ENCODE measurements around the gene LIPA. TPM values are rescaled to one million over a fixed set of nuclear protein-coding genes. Genes with fewer than 3 reads are reported as not detected.

LIPA gene
- total RNA-seq, 1 experiment from 2014 or later = 47.3 TPM

DNA sequence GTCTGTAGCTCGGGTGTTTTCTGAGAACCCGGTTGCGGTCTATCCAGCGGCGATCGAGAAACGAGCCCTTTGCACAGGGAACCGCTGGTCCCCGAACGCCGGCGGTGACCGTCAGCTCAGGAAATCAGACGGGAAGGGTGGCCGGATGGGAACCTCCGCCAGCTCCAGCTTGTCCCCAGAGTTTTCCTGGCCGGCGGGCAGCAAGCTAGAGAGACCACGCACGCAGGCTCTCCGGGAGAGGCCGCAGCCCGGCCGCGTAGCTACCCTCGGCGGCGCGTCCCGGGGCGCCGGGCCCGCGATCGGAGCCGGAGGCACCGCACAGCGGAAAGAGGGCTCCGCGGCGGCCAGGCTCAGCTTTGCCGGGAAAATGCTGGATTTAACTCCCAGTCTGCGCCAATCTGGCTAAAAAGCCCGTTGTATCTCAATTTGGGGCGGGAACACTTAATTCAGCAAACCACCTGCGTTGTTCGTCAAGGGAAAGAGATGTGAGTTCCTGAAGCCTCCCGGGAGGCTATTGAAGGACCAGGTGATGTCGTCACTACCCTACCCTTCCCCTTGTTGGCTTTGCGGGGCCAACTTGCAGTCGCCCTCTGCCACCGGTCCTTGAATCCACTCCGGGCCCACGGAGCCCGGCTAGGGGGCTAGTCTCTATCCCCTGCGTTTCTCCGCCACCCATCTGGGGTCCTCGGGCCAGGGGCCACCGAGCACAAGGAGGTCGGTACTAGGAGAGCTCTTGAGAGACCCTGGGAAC is 43.6 kb downstream of the LIPA start:
- Mint-ChIP-seq H3K4me3 (peak overlapping the region; percentile 74), H3K4me1 (peaks cover 20% of the 10 kb centered on the region), H3K27ac (no peak overlapping the region), H3K27me3 (ENCODE audit: low read depth) (peaks cover 4% of the 10 kb centered on the region; the same call in 1 of the 2 replicates), H3K36me3 (no peaks in the 10 kb centered on the region), H3K9me3 (no peaks in the 10 kb centered on the region)
- peak; percentile 54 for ATAC-seq
- POLR2A ChIA-PET = interaction anchor here (0.6 to 1.1 kb wide), 4 partner anchors 9 to 436 kb away, joined by 3 to 10 read pairs (median 3); partner anchors contain the start of gene FAS
- CTCF ChIA-PET = interaction anchor here (0.8 to 3.2 kb wide), 15 partner anchors 8 to 480 kb away, joined by 3 to 41 read pairs (median 6); partner anchors contain the start of genes FAS, LIPA and STAMBPL1
- TF ChIP-seq ZNF671 (CRISPR knock-in tag; IDR thresholded peaks at IDR 0.05) (no peak), ZNF219 (CRISPR knock-in tag; IDR thresholded peaks at IDR 0.05; ENCODE audit: borderline replicate concordance) (no peak), CREB1 (CRISPR knock-in tag; IDR thresholded peaks at IDR 0.05) (no peak), ZBTB21 (CRISPR knock-in tag; IDR thresholded peaks at IDR 0.05; ENCODE audit: borderline replicate concordance) (no peak), FOXP1 (CRISPR knock-in tag; IDR thresholded peaks at IDR 0.05; ENCODE audit: borderline replicate concordance) (peak; percentile 17; the same call in 1 of the 2 replicates), HMGA2 (CRISPR knock-in tag; IDR thresholded peaks at IDR 0.05) (no peak), MYBL2 (CRISPR knock-in tag; IDR thresholded peaks at IDR 0.05) (0 out of 2 replicates have a peak, but pooled peaks have one; percentile 28), EMX1 (CRISPR knock-in tag; IDR thresholded peaks at IDR 0.05) (no peak), JUN (CRISPR knock-in tag; IDR thresholded peaks at IDR 0.05) (0 out of 2 replicates have a peak, but pooled peaks have one; percentile 46), SMAD3 (CRISPR knock-in tag; IDR thresholded peaks at IDR 0.05; ENCODE audit: borderline replicate concordance) (0 out of 2 replicates have a peak, but pooled peaks have one; percentile 12)
- TF ChIP-seq, protein P1, sequence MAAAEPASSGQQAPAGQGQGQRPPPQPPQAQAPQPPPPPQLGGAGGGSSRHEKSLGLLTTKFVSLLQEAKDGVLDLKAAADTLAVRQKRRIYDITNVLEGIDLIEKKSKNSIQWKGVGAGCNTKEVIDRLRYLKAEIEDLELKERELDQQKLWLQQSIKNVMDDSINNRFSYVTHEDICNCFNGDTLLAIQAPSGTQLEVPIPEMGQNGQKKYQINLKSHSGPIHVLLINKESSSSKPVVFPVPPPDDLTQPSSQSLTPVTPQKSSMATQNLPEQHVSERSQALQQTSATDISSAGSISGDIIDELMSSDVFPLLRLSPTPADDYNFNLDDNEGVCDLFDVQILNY (CRISPR knock-in tag; IDR thresholded peaks at IDR 0.05) = peak; percentile 34; the same call in 1 of the 2 replicates
- TF ChIP-seq, protein P2, sequence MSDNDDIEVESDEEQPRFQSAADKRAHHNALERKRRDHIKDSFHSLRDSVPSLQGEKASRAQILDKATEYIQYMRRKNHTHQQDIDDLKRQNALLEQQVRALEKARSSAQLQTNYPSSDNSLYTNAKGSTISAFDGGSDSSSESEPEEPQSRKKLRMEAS (CRISPR knock-in tag; IDR thresholded peaks at IDR 0.05) = peak; percentile 40
- TF ChIP-seq, protein P3, sequence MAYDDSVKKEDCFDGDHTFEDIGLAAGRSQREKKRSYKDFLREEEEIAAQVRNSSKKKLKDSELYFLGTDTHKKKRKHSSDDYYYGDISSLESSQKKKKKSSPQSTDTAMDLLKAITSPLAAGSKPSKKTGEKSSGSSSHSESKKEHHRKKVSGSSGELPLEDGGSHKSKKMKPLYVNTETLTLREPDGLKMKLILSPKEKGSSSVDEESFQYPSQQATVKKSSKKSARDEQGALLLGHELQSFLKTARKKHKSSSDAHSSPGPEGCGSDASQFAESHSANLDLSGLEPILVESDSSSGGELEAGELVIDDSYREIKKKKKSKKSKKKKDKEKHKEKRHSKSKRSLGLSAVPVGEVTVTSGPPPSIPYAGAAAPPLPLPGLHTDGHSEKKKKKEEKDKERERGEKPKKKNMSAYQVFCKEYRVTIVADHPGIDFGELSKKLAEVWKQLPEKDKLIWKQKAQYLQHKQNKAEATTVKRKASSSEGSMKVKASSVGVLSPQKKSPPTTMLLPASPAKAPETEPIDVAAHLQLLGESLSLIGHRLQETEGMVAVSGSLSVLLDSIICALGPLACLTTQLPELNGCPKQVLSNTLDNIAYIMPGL (CRISPR knock-in tag; IDR thresholded peaks at IDR 0.05) = peak; percentile 73; the same call in 1 of the 2 replicates
- TF ChIP-seq, protein P4, sequence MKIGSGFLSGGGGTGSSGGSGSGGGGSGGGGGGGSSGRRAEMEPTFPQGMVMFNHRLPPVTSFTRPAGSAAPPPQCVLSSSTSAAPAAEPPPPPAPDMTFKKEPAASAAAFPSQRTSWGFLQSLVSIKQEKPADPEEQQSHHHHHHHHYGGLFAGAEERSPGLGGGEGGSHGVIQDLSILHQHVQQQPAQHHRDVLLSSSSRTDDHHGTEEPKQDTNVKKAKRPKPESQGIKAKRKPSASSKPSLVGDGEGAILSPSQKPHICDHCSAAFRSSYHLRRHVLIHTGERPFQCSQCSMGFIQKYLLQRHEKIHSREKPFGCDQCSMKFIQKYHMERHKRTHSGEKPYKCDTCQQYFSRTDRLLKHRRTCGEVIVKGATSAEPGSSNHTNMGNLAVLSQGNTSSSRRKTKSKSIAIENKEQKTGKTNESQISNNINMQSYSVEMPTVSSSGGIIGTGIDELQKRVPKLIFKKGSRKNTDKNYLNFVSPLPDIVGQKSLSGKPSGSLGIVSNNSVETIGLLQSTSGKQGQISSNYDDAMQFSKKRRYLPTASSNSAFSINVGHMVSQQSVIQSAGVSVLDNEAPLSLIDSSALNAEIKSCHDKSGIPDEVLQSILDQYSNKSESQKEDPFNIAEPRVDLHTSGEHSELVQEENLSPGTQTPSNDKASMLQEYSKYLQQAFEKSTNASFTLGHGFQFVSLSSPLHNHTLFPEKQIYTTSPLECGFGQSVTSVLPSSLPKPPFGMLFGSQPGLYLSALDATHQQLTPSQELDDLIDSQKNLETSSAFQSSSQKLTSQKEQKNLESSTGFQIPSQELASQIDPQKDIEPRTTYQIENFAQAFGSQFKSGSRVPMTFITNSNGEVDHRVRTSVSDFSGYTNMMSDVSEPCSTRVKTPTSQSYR (CRISPR knock-in tag; IDR thresholded peaks at IDR 0.05) = no peak
- peak; percentile 49 for DNase-seq (ENCODE audit: low spot score)

DNA sequence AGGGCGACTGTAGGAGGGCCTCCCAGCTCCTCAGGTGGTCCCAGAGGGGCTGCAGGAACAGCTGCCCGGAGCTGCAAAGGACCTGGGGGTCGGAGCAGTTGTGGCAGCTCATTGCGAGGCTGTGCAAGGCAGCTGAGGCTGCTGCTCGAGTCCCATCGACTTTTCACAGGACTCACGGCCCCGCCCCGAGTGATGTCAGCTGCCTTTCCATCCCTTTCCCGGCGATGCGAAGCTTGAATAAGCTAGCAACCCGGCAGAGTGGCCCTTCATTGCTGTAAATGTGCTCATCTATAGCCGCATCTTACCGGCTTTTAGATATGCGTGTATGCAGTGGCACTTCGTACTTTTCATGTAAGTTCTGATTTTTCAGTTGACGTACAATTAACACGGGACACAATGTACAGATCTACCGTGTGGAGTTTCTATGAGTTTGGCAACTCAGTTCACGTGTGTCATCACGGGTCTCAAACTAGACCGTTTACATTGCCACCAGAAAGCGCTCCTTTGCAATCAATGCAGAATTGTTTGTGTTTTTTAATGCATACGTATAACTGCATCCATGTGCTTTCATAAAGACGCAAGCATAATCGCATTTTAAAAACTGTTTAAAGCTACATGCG is 44.3 kb downstream of the LIPA start, which contains the start of gene CH25H:
CH25H (minus strand) TSS at position 137 of the 620 bp plus-strand sequence; CDS start at position 112, 25 bp downstream.
- ATAC-seq (peak; percentile 66), DNase-seq (ENCODE audit: low spot score) (peak; percentile 62)
- Mint-ChIP-seq H3K27ac (no peak within 1 kb of the TSS), H3K27me3 (ENCODE audit: low read depth) (peaks cover 4% of the 10 kb centered on the region; the same call in 1 of the 2 replicates), H3K4me1 (peaks cover 20% of the 10 kb centered on the region), H3K36me3 (no peaks in the 10 kb centered on the region), H3K9me3 (no peaks in the 10 kb centered on the region), H3K4me3 (peak within 1 kb of the TSS; percentile 74)
- CTCF ChIA-PET = interaction anchor here (0.8 to 3.2 kb wide), 16 partner anchors 8 to 479 kb away, joined by 3 to 41 read pairs (median 5); partner anchors contain the start of genes FAS, LIPA and STAMBPL1
- POLR2A ChIA-PET = interaction anchor here (0.9 to 1.1 kb wide), 2 partner anchors 217 to 436 kb away, joined by 3 read pairs; partner anchors contain the start of gene FAS
- TF ChIP-seq ZBTB21 (CRISPR knock-in tag; IDR thresholded peaks at IDR 0.05; ENCODE audit: borderline replicate concordance) = no peak
- TF ChIP-seq SP1 (CRISPR knock-in tag; conservative IDR thresholded peaks at IDR 0.05) = no peak
- no peak for TF ChIP-seq OVOL2 (CRISPR knock-in tag; IDR thresholded peaks at IDR 0.05; ENCODE audit: borderline replicate concordance)
- TF ChIP-seq, protein P5, sequence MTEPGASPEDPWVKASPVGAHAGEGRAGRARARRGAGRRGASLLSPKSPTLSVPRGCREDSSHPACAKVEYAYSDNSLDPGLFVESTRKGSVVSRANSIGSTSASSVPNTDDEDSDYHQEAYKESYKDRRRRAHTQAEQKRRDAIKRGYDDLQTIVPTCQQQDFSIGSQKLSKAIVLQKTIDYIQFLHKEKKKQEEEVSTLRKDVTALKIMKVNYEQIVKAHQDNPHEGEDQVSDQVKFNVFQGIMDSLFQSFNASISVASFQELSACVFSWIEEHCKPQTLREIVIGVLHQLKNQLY (CRISPR knock-in tag; IDR thresholded peaks at IDR 0.05) = no peak
- peak; percentile 26; the same call in 1 of the 2 replicates for TF ChIP-seq KAT7 (CRISPR knock-in tag; IDR thresholded peaks at IDR 0.05; ENCODE audit: borderline replicate concordance)
- TF ChIP-seq RELA (CRISPR knock-in tag; IDR thresholded peaks at IDR 0.05; ENCODE audit: borderline replicate concordance) = no peak
- TF ChIP-seq, protein P6, sequence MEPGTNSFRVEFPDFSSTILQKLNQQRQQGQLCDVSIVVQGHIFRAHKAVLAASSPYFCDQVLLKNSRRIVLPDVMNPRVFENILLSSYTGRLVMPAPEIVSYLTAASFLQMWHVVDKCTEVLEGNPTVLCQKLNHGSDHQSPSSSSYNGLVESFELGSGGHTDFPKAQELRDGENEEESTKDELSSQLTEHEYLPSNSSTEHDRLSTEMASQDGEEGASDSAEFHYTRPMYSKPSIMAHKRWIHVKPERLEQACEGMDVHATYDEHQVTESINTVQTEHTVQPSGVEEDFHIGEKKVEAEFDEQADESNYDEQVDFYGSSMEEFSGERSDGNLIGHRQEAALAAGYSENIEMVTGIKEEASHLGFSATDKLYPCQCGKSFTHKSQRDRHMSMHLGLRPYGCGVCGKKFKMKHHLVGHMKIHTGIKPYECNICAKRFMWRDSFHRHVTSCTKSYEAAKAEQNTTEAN (CRISPR knock-in tag; IDR thresholded peaks at IDR 0.05) = no peak
- no peak for TF ChIP-seq HMGA2 (CRISPR knock-in tag; IDR thresholded peaks at IDR 0.05)
- TF ChIP-seq, protein P7, sequence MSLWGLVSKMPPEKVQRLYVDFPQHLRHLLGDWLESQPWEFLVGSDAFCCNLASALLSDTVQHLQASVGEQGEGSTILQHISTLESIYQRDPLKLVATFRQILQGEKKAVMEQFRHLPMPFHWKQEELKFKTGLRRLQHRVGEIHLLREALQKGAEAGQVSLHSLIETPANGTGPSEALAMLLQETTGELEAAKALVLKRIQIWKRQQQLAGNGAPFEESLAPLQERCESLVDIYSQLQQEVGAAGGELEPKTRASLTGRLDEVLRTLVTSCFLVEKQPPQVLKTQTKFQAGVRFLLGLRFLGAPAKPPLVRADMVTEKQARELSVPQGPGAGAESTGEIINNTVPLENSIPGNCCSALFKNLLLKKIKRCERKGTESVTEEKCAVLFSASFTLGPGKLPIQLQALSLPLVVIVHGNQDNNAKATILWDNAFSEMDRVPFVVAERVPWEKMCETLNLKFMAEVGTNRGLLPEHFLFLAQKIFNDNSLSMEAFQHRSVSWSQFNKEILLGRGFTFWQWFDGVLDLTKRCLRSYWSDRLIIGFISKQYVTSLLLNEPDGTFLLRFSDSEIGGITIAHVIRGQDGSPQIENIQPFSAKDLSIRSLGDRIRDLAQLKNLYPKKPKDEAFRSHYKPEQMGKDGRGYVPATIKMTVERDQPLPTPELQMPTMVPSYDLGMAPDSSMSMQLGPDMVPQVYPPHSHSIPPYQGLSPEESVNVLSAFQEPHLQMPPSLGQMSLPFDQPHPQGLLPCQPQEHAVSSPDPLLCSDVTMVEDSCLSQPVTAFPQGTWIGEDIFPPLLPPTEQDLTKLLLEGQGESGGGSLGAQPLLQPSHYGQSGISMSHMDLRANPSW (CRISPR knock-in tag; conservative IDR thresholded peaks at IDR 0.05; ENCODE audit: low read depth) = 0 out of 2 replicates have a peak, but pooled peaks have one; percentile 17
